H1 (cell line): ENCODE measurements around the gene ZNF679. TPM values are rescaled to one million over a fixed set of nuclear protein-coding genes. Genes with fewer than 3 reads are reported as not detected.

Source experiments
- CTCF ChIA-PET: fragments of 300-600 bp; sonication (Branson Sonifier 250); formaldehyde crosslinking; loops from one replicate; lab custom pipeline; 2021; ENCODE audit not compliant: partially characterized antibody; lab: Charles Lee
- POLR2A ChIA-PET: fragments of 300-600 bp; sonication (Branson Sonifier 250); formaldehyde crosslinking; loops from one replicate; lab custom pipeline; 2021; ENCODE audit warnings: inconsistent platforms; ENCODE audit not compliant: partially characterized antibody; lab: Charles Lee
- DNase-seq, 2 experiments: peaks; one replicate each; pipeline versions ENCODE4 v3.0.0 to v3.0.0-alpha.2; 2010 to 2022; ENCODE audit warnings: low spot score in 2 of 2, low read depth in 1 of 2, mixed read lengths in 1 of 2
- FAIRE-seq: peaks from 2 replicates; lab custom pipeline; 2011; peaks lifted over from hg19 to GRCh38; lab: Jason Lieb, UNC
- H2AFZ ChIP-seq: 2 replicates; pipeline ENCODE4 v1.8.1; 2012; ENCODE audit warnings: low read length, inconsistent platforms
- H2AK5ac ChIP-seq: 2 replicates; pipeline ENCODE4 v1.6.1; 2013; ENCODE audit warnings: low read depth, low read length
- H2BK120ac ChIP-seq: replicated peaks from 2 replicates; pipeline ENCODE3; 2013; ENCODE audit warnings: low read depth, low read length, inconsistent platforms
- H2BK12ac ChIP-seq: 2 replicates; pipeline ENCODE4 v1.6.1; 2013; ENCODE audit warnings: low read depth, low read length
- H2BK15ac ChIP-seq: 2 replicates; pipeline ENCODE4 v1.6.1; 2013; ENCODE audit warnings: low read length
- H2BK20ac ChIP-seq: 2 replicates; pipeline ENCODE4 v1.6.1; 2013; ENCODE audit warnings: low read length
- H2BK5ac ChIP-seq: 2 replicates; pipeline ENCODE4 v1.6.1; 2013; ENCODE audit warnings: low read depth, low read length
- H3K14ac ChIP-seq: 2 replicates; pipeline ENCODE4 v1.6.1; 2013; ENCODE audit warnings: inconsistent platforms; ENCODE audit not compliant: insufficient read length
- H3K18ac ChIP-seq: 2 replicates; pipeline ENCODE4 v1.6.1; 2013; ENCODE audit warnings: low read length; ENCODE audit errors: extremely low read depth
- H3K23ac ChIP-seq: 2 replicates; pipeline ENCODE4 v1.6.1; 2013; ENCODE audit warnings: inconsistent platforms; ENCODE audit not compliant: insufficient read length
- H3K23me2 ChIP-seq: 2 replicates; pipeline ENCODE4 v1.6.1; 2013; ENCODE audit warnings: low read depth, low read length
- H3K27ac ChIP-seq: 2 replicates; pipeline ENCODE4 v1.6.1; 2011; ENCODE audit warnings: low read depth, low read length, inconsistent platforms
- H3K27me3 ChIP-seq, 4 experiments: replicated peaks in 1 of 4; 1 replicate in 1 of 4; 2 replicates in 3 of 4; pipeline versions ENCODE4 v1.6.1 to v1.8.1; 2011 to 2013; ENCODE audit warnings: low read length in 3 of 4, mild to moderate bottlenecking in 3 of 4, inconsistent platforms in 2 of 4, mixed read lengths in 2 of 4, moderate library complexity in 1 of 4; ENCODE audit not compliant: control insufficient read depth in 3 of 4, insufficient read depth in 3 of 4; ENCODE audit errors: extremely low read depth in 1 of 4
- H3K36me3 ChIP-seq, 4 experiments: 2 replicates each; pipeline versions ENCODE4 v1.6.1 to v1.8.1; 2011 to 2013; ENCODE audit warnings: mild to moderate bottlenecking in 4 of 4, low read length in 3 of 4, moderate library complexity in 2 of 4, control low read depth in 1 of 4, inconsistent platforms in 1 of 4; ENCODE audit not compliant: insufficient read depth in 4 of 4, control insufficient read depth in 2 of 4
- H3K4ac ChIP-seq: replicated peaks from 2 replicates; pipeline ENCODE3; 2013; ENCODE audit warnings: low read length, low read depth, mixed read lengths, inconsistent platforms; ENCODE audit not compliant: insufficient read length
- H3K4me1 ChIP-seq, 4 experiments: replicated peaks in 1 of 4; 1 replicate in 1 of 4; 2 replicates in 3 of 4; pipeline versions ENCODE4 v1.6.1 to v1.8.1; 2011 to 2013; ENCODE audit warnings: low read length in 3 of 4, inconsistent platforms in 2 of 4, mixed read lengths in 1 of 4; ENCODE audit not compliant: insufficient read depth in 4 of 4, control insufficient read depth in 3 of 4
- H3K4me2 ChIP-seq, 2 experiments: 2 replicates each; pipeline versions ENCODE4 v1.6.1 to v1.8.1; 2011 to 2013; ENCODE audit warnings: low read depth in 2 of 2, low read length in 2 of 2, control low read depth in 1 of 2, inconsistent platforms in 1 of 2, mild to moderate bottlenecking in 1 of 2; ENCODE audit not compliant: insufficient read depth in 1 of 2
- H3K4me3 ChIP-seq, 4 experiments: fragments of 200-600, 300-600 bp in 1 of 4; sonication (generic), shearing (Covaris generic), sonication (Bioruptor Twin) in 1 of 4; 2 replicates each; pipeline versions ENCODE4 v1.5.1 to v1.8.1; 2011 to 2016; ENCODE audit warnings: low read length in 4 of 4, low read depth in 3 of 4, control low read depth in 2 of 4, inconsistent platforms in 2 of 4, mild to moderate bottlenecking in 2 of 4, mixed read lengths in 1 of 4, moderate library complexity in 1 of 4; ENCODE audit not compliant: insufficient read depth in 2 of 4; ENCODE audit errors: extremely low read depth in 1 of 4
- H3K56ac ChIP-seq: replicated peaks from 2 replicates; pipeline ENCODE3; 2013; ENCODE audit warnings: low read depth, mild to moderate bottlenecking, mixed read lengths, low read length, inconsistent platforms; ENCODE audit not compliant: insufficient read length
- H3K79me1 ChIP-seq: 2 replicates; pipeline ENCODE4 v1.6.1; 2013; ENCODE audit warnings: low read depth, low read length, control low read depth
- H3K79me2 ChIP-seq, 2 experiments: 2 replicates each; pipeline versions ENCODE4 v1.6.1 to v1.8.1; 2012 to 2013; ENCODE audit warnings: low read length in 2 of 2, mild to moderate bottlenecking in 2 of 2, inconsistent platforms in 1 of 2; ENCODE audit not compliant: insufficient read depth in 2 of 2, control insufficient read depth in 1 of 2
- H3K9ac ChIP-seq, 4 experiments: replicated peaks in 1 of 4; 1 replicate in 1 of 4; 2 replicates in 3 of 4; pipeline versions ENCODE4 v1.6.1 to v1.8.1; 2011 to 2013; ENCODE audit warnings: low read depth in 3 of 4, low read length in 3 of 4, control low read depth in 2 of 4, mild to moderate bottlenecking in 2 of 4, moderate library complexity in 2 of 4, inconsistent platforms in 1 of 4; ENCODE audit errors: extremely low read depth in 1 of 4
- H3K9me3 ChIP-seq, 2 experiments: 2 replicates each; pipeline versions ENCODE4 v1.6.1 to v1.8.1; 2012 to 2013; ENCODE audit warnings: mild to moderate bottlenecking in 2 of 2, moderate library complexity in 2 of 2, control low read depth in 1 of 2, inconsistent platforms in 1 of 2, low read depth in 1 of 2, low read length in 1 of 2, mixed read lengths in 1 of 2; ENCODE audit not compliant: insufficient read depth in 2 of 2
- H4K20me1 ChIP-seq, 2 experiments: replicated peaks in 1 of 2; 2 replicates each; pipeline versions ENCODE3 to v1.8.1; 2011 to 2013; ENCODE audit warnings: inconsistent platforms in 2 of 2, low read length in 2 of 2, mild to moderate bottlenecking in 1 of 2; ENCODE audit not compliant: insufficient read depth in 2 of 2, control insufficient read depth in 1 of 2
- H4K5ac ChIP-seq: 2 replicates; pipeline ENCODE4 v1.6.1; 2013; ENCODE audit warnings: low read length, low read depth, mixed read lengths, inconsistent platforms; ENCODE audit not compliant: insufficient read length
- H4K8ac ChIP-seq: 2 replicates; pipeline ENCODE4 v1.8.0; 2013; ENCODE audit warnings: mild to moderate bottlenecking, moderate library complexity, low read length, inconsistent platforms; ENCODE audit not compliant: insufficient read depth; ENCODE audit errors: extremely low read depth
- H4K91ac ChIP-seq: replicated peaks from 2 replicates; pipeline ENCODE3; 2013; ENCODE audit warnings: low read length, mixed read lengths, inconsistent platforms; ENCODE audit not compliant: insufficient read length
- BRCA1 ChIP-seq: IDR thresholded peaks from 2 replicates; pipeline ENCODE4 v1.6.1; 2012; ENCODE audit warnings: low read depth, low read length, improper control_type of control experiment
- CTBP2 ChIP-seq: IDR thresholded peaks from 2 replicates; pipeline ENCODE4 v1.7.0; 2011; ENCODE audit warnings: borderline replicate concordance, mild to moderate bottlenecking, moderate library complexity, mixed read lengths, low read length; ENCODE audit not compliant: insufficient read depth, insufficient read length
- HDAC6 ChIP-seq: IDR thresholded peaks from one replicate; pipeline ENCODE4 v1.7.1; 2012; ENCODE audit warnings: low read depth, mild to moderate bottlenecking, inconsistent platforms, low read length, moderate library complexity
- PHF8 ChIP-seq: fragments of 200-600 bp; sonication (generic); conservative IDR thresholded peaks from 2 replicates; pipeline ENCODE4 v1.7.1; 2012; ENCODE audit warnings: low read depth, mild to moderate bottlenecking, inconsistent platforms, low read length, moderate library complexity
- SIX5 ChIP-seq: IDR thresholded peaks from 2 replicates; pipeline ENCODE4 v1.6.1; 2011; ENCODE audit warnings: mild to moderate bottlenecking, low read depth, low read length
- TEAD4 ChIP-seq: IDR thresholded peaks from 2 replicates; pipeline ENCODE4 v1.6.1; 2012; ENCODE audit warnings: low read depth, low read length, inconsistent platforms, mixed read lengths
- WGBS, 2 experiments: shearing (Covaris generic) in 1 of 2; methylation state at CpG; one replicate each; pipeline versions ENCODE4 v1.1.6 to v1.1.7; 2013 to 2015; ENCODE audit warnings: low lambda C conversion rate in 2 of 2, mixed read lengths in 2 of 2, inconsistent platforms in 1 of 2, low coverage in 1 of 2, missing lambda C conversion rate in 1 of 2; ENCODE audit not compliant: insufficient replicate concordance in 2 of 2, insufficient coverage in 1 of 2, insufficient read length in 1 of 2; ENCODE audit errors: extremely low coverage in 1 of 2, missing lambda C conversion rate in 1 of 2; 5-methylcytosine and 5-hydroxymethylcytosine counted together
- polyA plus RNA-seq, 7 experiments: library from polyadenylated mRNA; depleted of rRNA in 3 of 7; stranded (reverse) in 5 of 7; unstranded in 2 of 7; fragments of >200 nt in 5 of 7; fragments of 200-250 nt in 2 of 7; gene quantifications; 1 replicate in 5 of 7; 2 replicates in 1 of 7; 4 replicates in 1 of 7; pipeline versions ENCODE4 v1.2.1 to v1.2.3, GENCODE V29; 2011 to 2013; ENCODE audit warnings: missing spikeins in 2 of 7, mixed read lengths in 2 of 7
- total RNA-seq: library from RNA; stranded (reverse); fragmentation: NEBNext Ultra II Directional; extraction: Animal tissue kit (Norgen Biotek cat#: 25700); gene quantifications from 2 replicates; pipeline ENCODE4 v1.2.1, GENCODE V29; 2021

Gene ZNF679
- total and polyA plus RNA-seq, 2 of the 8 experiments (the other 6 are each of a cell fraction or from before 2014, with no cell fraction given): not detected

GRCh38 chr7:64307254-64308015 is 79.2 kb downstream of the ZNF679 start:
- H3K4ac ChIP-seq: no peak overlapping the region
- H2AK5ac ChIP-seq: no peak overlapping the region
- no peak overlapping the region for H4K91ac ChIP-seq
- DNase-seq: no peak
- H2BK120ac ChIP-seq: no peak overlapping the region
- no peak overlapping the region for H2AFZ ChIP-seq
- H3K36me3 ChIP-seq: no peaks in the 10 kb centered on the region; a peak in 1 of 8 replicates
- no peak overlapping the region for H2BK15ac ChIP-seq
- no peak overlapping the region for H3K27ac ChIP-seq
- no peak overlapping the region for H3K4me3 ChIP-seq
- no peak overlapping the region for H4K8ac ChIP-seq
- H3K23ac ChIP-seq: no peak overlapping the region
- no peaks in the 10 kb centered on the region for H3K27me3 ChIP-seq
- no peak overlapping the region for H3K4me2 ChIP-seq
- CTCF ChIA-PET: interaction anchor here (0.9 kb wide), 1 partner anchor 10 kb away, joined by 4 read pairs; no protein-coding TSS in a partner anchor
- WGBS, 2 experiments: 88% methylated on average over 26 of the region's 33 CpGs; no CpG with 5 or more reads in 1 of the 2 experiments
- H3K9me3 ChIP-seq: peaks cover 60 to 74% of the 10 kb centered on the region in 2 experiments
- POLR2A ChIA-PET: no interaction called here
- H4K20me1 ChIP-seq: no peaks in the 10 kb centered on the region
- H3K56ac ChIP-seq: no peak overlapping the region
- no peak overlapping the region for H3K18ac ChIP-seq
- no peak overlapping the region for H3K14ac ChIP-seq
- no peak overlapping the region for H4K5ac ChIP-seq
- H3K23me2 ChIP-seq: no peaks in the 10 kb centered on the region
- H2BK5ac ChIP-seq: no peak overlapping the region
- TF ChIP-seq HDAC6 (no peak), TEAD4 (no peak), PHF8 (no peak), CTBP2 (no peak), BRCA1 (no peak), SIX5 (no peak)
- H2BK20ac ChIP-seq: no peak overlapping the region
- no peak overlapping the region for H2BK12ac ChIP-seq
- H3K79me2 ChIP-seq: no peaks in the 10 kb centered on the region
- H3K9ac ChIP-seq: no peak overlapping the region
- H3K79me1 ChIP-seq: no peaks in the 10 kb centered on the region
- no peaks in the 10 kb centered on the region for H3K4me1 ChIP-seq
- FAIRE-seq: no peak
